Epithelial cell of proximal tubule (primary cell): ENCODE measurements around the gene FAM83F. TPM values are rescaled to one million over a fixed set of nuclear protein-coding genes. Genes with fewer than 3 reads are reported as not detected.

Experiments used
- DNase-seq: peaks from one replicate; pipeline ENCODE4 v3.0.0-alpha.2; 2011; ENCODE audit warnings: low read depth
- H3K4me3 ChIP-seq: 2 replicates; pipeline ENCODE4 v1.5.1; 2011; ENCODE audit warnings: low read depth, mild to moderate bottlenecking, low read length
- total RNA-seq: library from RNA; depleted of rRNA; stranded (reverse); fragments of >200 nt; gene quantifications from 2 replicates; pipeline ENCODE4 v1.2.3, GENCODE V29; 2015
- TF ChIP-seq, protein P1 (sequence below): conservative IDR thresholded peaks from 2 replicates; pipeline ENCODE4 v1.5.1; 2012; ENCODE audit warnings: low read depth, mild to moderate bottlenecking, low read length

FAM83F gene
- total RNA-seq, 1 donor from 2014 or later = 3.5 TPM

- TF ChIP-seq, protein P1, sequence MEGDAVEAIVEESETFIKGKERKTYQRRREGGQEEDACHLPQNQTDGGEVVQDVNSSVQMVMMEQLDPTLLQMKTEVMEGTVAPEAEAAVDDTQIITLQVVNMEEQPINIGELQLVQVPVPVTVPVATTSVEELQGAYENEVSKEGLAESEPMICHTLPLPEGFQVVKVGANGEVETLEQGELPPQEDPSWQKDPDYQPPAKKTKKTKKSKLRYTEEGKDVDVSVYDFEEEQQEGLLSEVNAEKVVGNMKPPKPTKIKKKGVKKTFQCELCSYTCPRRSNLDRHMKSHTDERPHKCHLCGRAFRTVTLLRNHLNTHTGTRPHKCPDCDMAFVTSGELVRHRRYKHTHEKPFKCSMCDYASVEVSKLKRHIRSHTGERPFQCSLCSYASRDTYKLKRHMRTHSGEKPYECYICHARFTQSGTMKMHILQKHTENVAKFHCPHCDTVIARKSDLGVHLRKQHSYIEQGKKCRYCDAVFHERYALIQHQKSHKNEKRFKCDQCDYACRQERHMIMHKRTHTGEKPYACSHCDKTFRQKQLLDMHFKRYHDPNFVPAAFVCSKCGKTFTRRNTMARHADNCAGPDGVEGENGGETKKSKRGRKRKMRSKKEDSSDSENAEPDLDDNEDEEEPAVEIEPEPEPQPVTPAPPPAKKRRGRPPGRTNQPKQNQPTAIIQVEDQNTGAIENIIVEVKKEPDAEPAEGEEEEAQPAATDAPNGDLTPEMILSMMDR = no peak
- no peak for DNase-seq
- H3K4me3 ChIP-seq = no peak overlapping the region
These were observed 89.0 kb downstream of the FAM83F start for GRCh38 chr22:40083794-40084193.

DNA sequence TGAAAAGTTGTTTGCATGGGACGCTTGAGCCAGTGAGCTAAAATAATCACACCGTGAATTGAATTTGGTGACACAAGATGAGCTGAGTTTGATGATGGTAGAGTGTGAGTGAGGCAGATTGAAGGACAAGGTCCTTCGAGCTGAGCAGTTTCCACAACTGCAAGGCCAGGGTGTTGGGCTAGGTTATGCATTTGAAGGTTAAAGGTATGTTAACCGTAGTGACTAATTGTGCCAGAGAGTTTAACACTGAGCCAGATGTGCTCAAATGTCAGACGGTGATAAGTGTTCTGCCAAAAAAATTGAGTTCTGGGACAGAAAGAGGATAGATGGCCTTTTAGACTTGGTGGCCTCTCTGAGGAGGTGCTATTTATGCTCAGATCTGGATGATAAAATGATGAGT, 89.5 kb downstream of the FAM83F start:
- TF ChIP-seq, protein P1 = no peak
- H3K4me3 ChIP-seq = no peak overlapping the region
- no peak for DNase-seq

- TF ChIP-seq, protein P1 = no peak
- H3K4me3 ChIP-seq = no peak overlapping the region
- DNase-seq = no peak
These were observed 94.1 kb downstream of the FAM83F start for GRCh38 chr22:40088818-40089217.

Other genes starting within 250 kb of the FAM83F start
- gene ENTHD1, start 101.2 kb upstream of the FAM83F start, total RNA-seq = not detected in 2 replicates
- 0.14 TPM in 1 of 2 replicates, not detected in the other for gene GRAP2, start 93.9 kb upstream of the FAM83F start, total RNA-seq
- gene TMA7B, start 34.6 kb upstream of the FAM83F start, total RNA-seq = not detected in 2 replicates
- 9.4 and 9.5 TPM in 2 replicates for gene TNRC6B, start 183.0 kb downstream of the FAM83F start, total RNA-seq